Stimulated activated CD4-positive, alpha-beta T cell treated with anti-CD3 and anti-CD28 coated beads, TNF-alpha, amount 100 ng/mL, for 4 hours (primary cell): ENCODE data around the gene CCNT2.
"Not testable (repeated sequence)": the region's sequence is repeated elsewhere in the genome, so short reads cannot be mapped to it uniquely, and the experiment has no call there.

ENCODE experiments used
- DNase-seq, 3 experiments: peaks; one replicate each; pipeline ENCODE4 v3.0.0-alpha.2; 2020; ENCODE audit warnings: low read depth in 3 of 3

Gene CCNT2

DNA sequence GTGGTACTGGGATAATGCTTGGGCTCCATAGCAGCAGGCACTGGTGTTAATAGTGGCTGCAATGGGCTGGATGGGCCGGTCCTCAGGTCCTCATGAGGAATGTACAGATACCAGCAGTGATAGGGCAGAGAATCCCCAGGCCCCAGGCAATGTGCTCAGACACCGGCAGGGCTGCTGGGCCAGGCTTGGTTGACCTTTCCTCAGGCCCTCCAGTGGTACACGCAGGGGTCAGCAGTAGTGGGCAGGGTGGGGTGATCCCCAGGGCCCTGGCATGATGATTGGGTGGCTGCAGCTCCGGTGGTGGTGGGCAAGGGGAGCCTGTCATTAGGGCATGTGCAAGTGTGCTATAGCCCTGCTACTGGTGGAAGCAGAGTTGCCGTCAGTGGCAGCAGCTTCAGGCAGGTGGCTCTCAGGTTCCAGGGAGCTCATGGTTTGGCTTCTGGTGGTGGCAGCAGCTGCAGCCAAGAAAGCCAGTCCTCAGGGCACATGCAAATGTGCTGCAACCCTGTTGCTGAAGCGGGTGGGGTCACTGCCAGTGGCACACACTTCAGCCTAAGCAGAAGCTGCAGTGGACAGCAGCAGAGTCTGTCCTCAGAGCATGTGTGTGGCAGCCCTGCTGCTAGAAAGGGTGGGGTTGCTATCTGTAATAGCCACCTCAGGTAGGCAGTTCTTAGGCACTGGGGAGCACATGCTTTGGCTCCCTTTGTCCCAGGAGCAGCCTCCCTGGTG is 56.8 kb downstream of the CCNT2 start:
- no peak for DNase-seq

- DNase-seq: no peak
Measured at GRCh38 chr2:134976074-134976702, 57.6 kb downstream of the CCNT2 start.

DNA sequence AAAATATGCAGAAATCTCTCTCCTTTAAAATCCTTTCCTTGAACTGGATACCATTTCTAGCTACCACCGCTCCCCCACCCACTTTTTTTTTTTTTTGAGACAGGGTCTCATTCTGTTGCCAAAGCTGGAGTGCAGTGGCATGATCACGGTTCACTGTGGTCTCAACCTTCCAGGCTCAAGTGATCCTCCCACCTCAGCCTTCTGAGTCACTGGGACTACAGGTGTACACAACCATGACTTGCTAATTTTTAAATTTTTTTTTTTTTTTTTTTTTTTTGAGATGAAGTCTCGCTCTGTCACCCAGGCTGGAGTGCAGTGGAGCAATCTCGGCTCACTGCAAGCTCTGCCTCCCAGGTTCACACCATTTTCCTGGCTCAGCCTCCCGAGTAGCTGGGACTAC is 58.5 kb downstream of the CCNT2 start:
- DNase-seq: not testable (repeated sequence)

GRCh38 chr2:134979221-134979620 is 60.6 kb downstream of the CCNT2 start:
- no peak for DNase-seq

DNA sequence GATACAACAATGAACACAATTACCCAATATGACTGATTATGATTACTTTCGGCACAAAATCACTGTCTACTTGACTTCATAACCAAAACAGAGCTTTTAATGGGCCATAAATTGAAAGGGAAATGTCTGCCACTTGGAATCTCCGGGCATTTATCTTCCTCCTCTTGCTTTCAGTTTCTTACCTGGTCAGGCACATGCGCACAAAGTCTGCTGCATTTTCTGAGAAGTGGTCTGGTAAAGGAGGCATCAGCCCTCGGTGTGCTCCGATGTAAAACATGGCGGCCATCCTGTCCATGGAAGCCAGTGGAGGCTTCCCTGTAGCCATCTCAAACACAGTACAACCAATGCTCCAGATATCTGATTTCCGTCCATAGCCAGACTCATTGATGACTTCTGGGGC is 62.0 kb downstream of the CCNT2 start:
- no peak for DNase-seq

DNA sequence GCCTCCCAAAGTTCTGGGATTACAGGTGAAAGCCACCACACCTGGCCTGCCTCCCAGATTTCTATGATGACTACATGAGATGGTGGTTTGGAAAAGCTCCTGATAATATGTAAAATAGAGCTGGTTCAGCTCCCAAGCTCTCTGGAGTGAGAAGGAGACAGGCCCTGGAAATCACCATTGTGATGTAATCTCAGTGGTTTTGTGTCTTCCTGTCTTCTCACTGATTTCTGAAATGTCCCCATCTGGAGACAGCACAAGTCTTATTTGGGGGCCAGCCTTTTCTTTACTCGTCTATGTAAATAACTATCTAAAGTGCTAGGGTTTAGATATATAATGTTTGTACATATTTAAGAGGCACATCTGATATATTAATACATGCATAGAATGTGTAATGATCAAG is 64.0 kb downstream of the CCNT2 start:
- no peak for DNase-seq

GRCh38 chr2:134985061-134985460 is 66.4 kb downstream of the CCNT2 start:
- DNase-seq: no peak

GRCh38 chr2:134988994-134989605 is 70.5 kb downstream of the CCNT2 start:
- no peak for DNase-seq

GRCh38 chr2:134999521-134999920 is 80.9 kb downstream of the CCNT2 start:
- DNase-seq: no peak

DNA sequence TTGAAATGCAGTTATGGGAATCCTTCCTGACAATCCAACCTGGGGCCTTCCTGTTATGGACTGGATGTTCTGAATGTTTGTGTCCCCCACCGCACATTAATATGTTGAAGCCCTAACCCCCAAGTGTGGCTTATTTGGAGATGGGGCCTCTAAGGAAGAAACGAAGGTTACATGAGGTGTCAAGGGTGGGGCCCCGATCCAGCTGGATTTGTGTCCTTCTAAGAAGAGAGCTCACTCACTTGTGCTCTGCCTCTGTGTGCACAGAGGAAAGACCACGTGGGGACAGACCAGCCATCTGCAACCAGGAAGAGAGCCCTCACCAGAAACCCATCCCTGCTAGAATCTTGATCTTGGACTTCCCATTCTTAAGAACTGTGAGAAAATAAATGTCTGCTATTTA is 84.2 kb downstream of the CCNT2 start:
- DNase-seq: no peak

GRCh38 chr2:135004005-135004746 is 85.6 kb downstream of the CCNT2 start:
- peak; percentile 48 to 56 (median 50) for DNase-seq

DNA sequence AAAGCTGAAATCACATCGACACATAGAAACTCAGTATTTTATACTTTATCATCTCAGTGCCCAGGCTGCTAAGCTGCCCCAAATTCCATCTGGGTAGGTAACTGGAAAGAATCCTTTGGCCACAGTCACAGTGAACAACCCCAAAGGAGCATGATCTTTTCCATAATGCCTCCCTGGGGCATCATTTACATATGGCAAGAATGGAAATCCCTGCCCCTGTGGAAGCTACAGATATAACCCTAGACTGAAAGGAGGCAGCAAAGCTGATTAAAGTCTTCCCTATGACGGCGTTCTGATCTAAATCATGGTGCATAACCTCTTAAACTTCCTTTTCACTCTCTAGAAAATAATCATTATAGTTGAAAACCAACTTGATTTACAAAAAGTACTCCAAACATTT is 87.1 kb downstream of the CCNT2 start:
- no peak for DNase-seq
